Fibroblast of the aortic adventitia (primary cell): ENCODE results near the gene TNNI3K. TPM values are rescaled to one million over a fixed set of nuclear protein-coding genes. Genes with fewer than 3 reads are reported as not detected.
A peak's percentile ranks its signal among the peaks of the same experiment; 100 is the strongest.

Source experiments
- DNase-seq: peaks from one replicate; pipeline ENCODE4 v3.0.0-alpha.2; 2010; ENCODE audit warnings: low read depth
- H3K4me3 ChIP-seq: 2 replicates; pipeline ENCODE4 v1.5.1; 2011; ENCODE audit warnings: low read depth, mild to moderate bottlenecking, control low read depth, low read length, moderate library complexity
- total RNA-seq: library from RNA; depleted of rRNA; stranded (reverse); fragments of >200 nt; gene quantifications from 2 replicates; pipeline ENCODE4 v1.2.3, GENCODE V29; 2012; ENCODE audit warnings: low replicate concordance
- TF ChIP-seq, protein P1 (sequence below): IDR thresholded peaks from 2 replicates; pipeline ENCODE4 v1.5.1; 2011; ENCODE audit warnings: mild to moderate bottlenecking, low read length, control low read depth, inconsistent platforms; ENCODE audit not compliant: insufficient read depth

Gene TNNI3K
- total RNA-seq, 1 donor, result not detected

GRCh38 chr1:74280642-74281396 is 45.6 kb downstream of the TNNI3K start:
- no peak for DNase-seq
- H3K4me3 ChIP-seq, result no peak overlapping the region
- TF ChIP-seq, protein P1, sequence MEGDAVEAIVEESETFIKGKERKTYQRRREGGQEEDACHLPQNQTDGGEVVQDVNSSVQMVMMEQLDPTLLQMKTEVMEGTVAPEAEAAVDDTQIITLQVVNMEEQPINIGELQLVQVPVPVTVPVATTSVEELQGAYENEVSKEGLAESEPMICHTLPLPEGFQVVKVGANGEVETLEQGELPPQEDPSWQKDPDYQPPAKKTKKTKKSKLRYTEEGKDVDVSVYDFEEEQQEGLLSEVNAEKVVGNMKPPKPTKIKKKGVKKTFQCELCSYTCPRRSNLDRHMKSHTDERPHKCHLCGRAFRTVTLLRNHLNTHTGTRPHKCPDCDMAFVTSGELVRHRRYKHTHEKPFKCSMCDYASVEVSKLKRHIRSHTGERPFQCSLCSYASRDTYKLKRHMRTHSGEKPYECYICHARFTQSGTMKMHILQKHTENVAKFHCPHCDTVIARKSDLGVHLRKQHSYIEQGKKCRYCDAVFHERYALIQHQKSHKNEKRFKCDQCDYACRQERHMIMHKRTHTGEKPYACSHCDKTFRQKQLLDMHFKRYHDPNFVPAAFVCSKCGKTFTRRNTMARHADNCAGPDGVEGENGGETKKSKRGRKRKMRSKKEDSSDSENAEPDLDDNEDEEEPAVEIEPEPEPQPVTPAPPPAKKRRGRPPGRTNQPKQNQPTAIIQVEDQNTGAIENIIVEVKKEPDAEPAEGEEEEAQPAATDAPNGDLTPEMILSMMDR, result no peak

DNA sequence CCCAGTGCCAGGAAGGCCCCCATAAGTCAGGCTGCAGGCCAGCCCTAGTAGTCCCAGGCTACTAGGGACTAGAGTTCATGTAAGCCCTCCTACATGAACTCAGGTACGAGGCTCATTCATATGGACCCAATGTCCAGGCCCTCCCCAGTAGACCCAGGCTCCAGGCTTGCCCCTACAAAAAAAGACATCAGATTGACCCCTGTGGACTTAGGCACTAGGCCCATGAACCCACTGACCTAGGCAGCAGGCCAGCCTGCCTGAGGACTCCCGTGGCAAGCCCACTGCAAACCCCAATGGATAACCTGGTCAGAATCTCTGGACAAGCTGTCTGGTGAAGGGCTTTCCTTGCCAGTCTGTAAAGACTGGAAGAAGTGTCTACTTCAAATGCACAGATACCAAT is 51.2 kb downstream of the TNNI3K start:
- H3K4me3 ChIP-seq, result no peak overlapping the region
- TF ChIP-seq, protein P1, result no peak
- DNase-seq, result no peak

GRCh38 chr1:74314438-74314837 is 79.3 kb downstream of the TNNI3K start:
- no peak for DNase-seq
- H3K4me3 ChIP-seq, result no peak overlapping the region
- TF ChIP-seq, protein P1, result no peak

GRCh38 chr1:74316302-74316701 is 81.1 kb downstream of the TNNI3K start:
- no peak overlapping the region for H3K4me3 ChIP-seq
- DNase-seq, result no peak
- TF ChIP-seq, protein P1, result no peak

- no peak for DNase-seq
- H3K4me3 ChIP-seq, result no peak overlapping the region
- TF ChIP-seq, protein P1, result no peak
Observed at GRCh38 chr1:74317663-74318062, 82.5 kb downstream of the TNNI3K start.

DNA sequence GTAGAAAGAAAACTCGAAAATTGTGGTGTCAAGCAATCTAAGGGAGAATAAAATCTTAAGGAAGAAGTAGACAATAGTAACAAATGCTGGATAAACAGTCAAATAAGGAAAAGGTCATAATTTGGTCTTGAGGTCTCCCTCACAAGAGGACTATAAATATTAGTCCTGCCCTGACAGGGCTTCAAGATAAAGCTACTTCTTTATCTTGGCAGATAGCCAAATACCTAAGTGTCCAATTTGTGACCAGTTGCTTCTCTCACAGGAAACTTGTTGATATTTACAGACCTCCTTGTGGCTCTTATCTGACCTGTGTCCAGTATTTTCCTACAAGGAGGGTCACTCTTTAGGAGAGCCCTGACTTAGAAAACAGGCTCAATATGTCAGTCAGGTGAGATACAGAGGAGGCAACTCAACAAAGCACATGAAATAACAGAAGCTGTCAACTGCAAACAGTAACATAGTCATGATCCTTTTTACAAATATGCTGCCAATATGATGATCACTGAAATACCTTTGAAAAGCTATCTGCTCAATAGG is 88.8 kb downstream of the TNNI3K start:
- peak; percentile 0 for DNase-seq
- TF ChIP-seq, protein P1, result no peak
- H3K4me3 ChIP-seq, result no peak overlapping the region
